ENCODE data around the gene TAMM41.
"Not testable (repeated sequence)": the region's sequence is repeated elsewhere in the genome, so short reads cannot be mapped to it uniquely, and the experiment has no call there.

The TAMM41 gene

DNA sequence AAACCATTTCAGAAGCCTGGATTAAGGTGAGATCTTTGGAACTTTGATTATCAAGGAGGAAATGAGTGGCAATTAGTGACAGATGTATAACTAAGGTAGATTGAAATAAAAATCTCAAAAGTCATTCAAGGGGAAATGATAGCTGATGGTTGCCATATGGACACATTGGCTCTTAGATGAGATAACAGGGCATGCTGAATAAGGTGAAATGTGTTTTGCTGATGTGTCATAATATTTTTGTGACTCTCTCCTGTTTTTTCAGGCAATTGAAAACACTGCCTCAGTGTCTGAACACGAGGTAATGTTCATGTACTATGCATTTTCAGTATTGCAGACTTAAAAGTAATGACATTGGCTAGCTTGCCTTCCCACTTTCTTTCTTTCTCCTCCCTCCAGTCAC is 13.5 kb upstream of the TAMM41 start:
- not testable (repeated sequence) for H3K27me3 ChIP-seq (replicated peaks; ENCODE audit: insufficient read depth, low read length); H3K79me2 ChIP-seq (ENCODE audit: low read length); DNase-seq

DNA sequence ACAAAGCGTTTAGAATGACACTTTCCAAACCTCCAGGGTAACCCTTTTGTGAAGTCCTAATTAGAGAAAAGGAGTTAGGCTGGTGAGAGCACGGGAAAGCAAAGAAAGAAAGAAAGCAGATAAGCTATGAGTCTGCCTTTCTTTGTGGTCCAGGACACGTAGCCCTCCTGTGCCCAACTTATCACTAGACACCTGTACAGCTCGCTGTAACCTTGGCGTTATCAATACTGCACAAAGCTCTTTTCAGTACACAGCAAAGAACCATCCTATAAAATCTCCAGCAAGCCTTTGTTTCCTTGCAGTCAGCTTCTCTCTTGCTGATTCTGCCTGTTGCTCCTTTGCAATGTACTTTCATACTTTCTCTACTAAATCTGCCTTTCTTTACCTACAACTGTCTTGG is 6.8 kb upstream of the TAMM41 start:
- H4K20me1 ChIP-seq (ENCODE audit: insufficient read depth, low read length), result no peaks in the 10 kb centered on the region
- H3K9ac ChIP-seq (ENCODE audit: low read length), result no peak overlapping the region
- no peak overlapping the region for H3K4me2 ChIP-seq (ENCODE audit: low read depth, low read length)
- H3K27ac ChIP-seq (ENCODE audit: low read length), result no peak overlapping the region
- no peaks in the 10 kb centered on the region for H3K36me3 ChIP-seq (replicated peaks; ENCODE audit: insufficient read depth, low read length)
- no peaks in the 10 kb centered on the region for H3K79me2 ChIP-seq (ENCODE audit: low read length)
- no peak overlapping the region for H3K4me3 ChIP-seq (ENCODE audit: low read length)
- H3F3A ChIP-seq (ENCODE audit: insufficient read depth, low read length), result no peaks in the 10 kb centered on the region
- no peaks in the 10 kb centered on the region for H3K27me3 ChIP-seq (replicated peaks; ENCODE audit: insufficient read depth, low read length)
- TF ChIP-seq EZH2 (optimal IDR thresholded peaks at IDR 0.05; ENCODE audit: low read depth, low read length), result no peak
- TF ChIP-seq, protein P1, sequence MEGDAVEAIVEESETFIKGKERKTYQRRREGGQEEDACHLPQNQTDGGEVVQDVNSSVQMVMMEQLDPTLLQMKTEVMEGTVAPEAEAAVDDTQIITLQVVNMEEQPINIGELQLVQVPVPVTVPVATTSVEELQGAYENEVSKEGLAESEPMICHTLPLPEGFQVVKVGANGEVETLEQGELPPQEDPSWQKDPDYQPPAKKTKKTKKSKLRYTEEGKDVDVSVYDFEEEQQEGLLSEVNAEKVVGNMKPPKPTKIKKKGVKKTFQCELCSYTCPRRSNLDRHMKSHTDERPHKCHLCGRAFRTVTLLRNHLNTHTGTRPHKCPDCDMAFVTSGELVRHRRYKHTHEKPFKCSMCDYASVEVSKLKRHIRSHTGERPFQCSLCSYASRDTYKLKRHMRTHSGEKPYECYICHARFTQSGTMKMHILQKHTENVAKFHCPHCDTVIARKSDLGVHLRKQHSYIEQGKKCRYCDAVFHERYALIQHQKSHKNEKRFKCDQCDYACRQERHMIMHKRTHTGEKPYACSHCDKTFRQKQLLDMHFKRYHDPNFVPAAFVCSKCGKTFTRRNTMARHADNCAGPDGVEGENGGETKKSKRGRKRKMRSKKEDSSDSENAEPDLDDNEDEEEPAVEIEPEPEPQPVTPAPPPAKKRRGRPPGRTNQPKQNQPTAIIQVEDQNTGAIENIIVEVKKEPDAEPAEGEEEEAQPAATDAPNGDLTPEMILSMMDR (IDR thresholded peaks at IDR 0.05; ENCODE audit: low read length), result no peak
- TF ChIP-seq EZH2phosphoT487 (IDR thresholded peaks at IDR 0.05; ENCODE audit: low read length), result no peak
- no peaks in the 10 kb centered on the region for H3K4me1 ChIP-seq (ENCODE audit: low read length)
- no peaks in the 10 kb centered on the region for H3K9me2 ChIP-seq (replicated peaks; ENCODE audit: insufficient read depth, low read length)
- H3K9me3 ChIP-seq (replicated peaks; ENCODE audit: insufficient read depth, low read length), result no peaks in the 10 kb centered on the region
- H2AFZ ChIP-seq (ENCODE audit: low read length), result no peak overlapping the region
- DNase-seq, result no peak

More for the DNA sequence above, 13.5 kb upstream of the TAMM41 start:
- H3K27ac ChIP-seq (ENCODE audit: low read length); H3K9me2 ChIP-seq (replicated peaks; ENCODE audit: insufficient read depth, low read length); H4K20me1 ChIP-seq (ENCODE audit: insufficient read depth, low read length); H3K9ac ChIP-seq (ENCODE audit: low read length); H3K4me3 ChIP-seq (ENCODE audit: low read length); H3F3A ChIP-seq (ENCODE audit: insufficient read depth, low read length); H3K36me3 ChIP-seq (replicated peaks; ENCODE audit: insufficient read depth, low read length); H2AFZ ChIP-seq (ENCODE audit: low read length); H3K9me3 ChIP-seq (replicated peaks; ENCODE audit: insufficient read depth, low read length); H3K4me1 ChIP-seq (ENCODE audit: low read length); H3K4me2 ChIP-seq (ENCODE audit: low read depth, low read length): not testable (repeated sequence)

DNA sequence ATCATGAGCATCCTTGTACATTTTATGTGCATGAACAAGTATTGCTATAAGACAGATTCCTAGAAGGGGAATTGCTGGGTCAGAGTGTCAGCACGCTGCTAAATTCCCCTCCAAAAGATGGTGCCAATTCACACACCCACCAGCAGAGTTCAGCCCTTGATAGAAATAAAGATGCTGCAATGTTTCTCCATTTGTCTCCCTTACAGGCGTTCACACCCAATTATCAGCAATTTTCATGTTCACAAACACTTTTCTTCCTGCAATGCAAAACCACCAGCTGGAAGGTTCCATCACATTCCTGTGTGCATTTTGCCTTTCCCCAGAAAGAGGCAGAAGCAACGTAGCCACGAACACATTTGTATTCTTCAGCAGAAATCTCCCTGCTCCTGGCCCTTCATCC is 3.3 kb upstream of the TAMM41 start:
- TF ChIP-seq, protein P1 (IDR thresholded peaks at IDR 0.05; ENCODE audit: low read length), result no peak
- no peak for TF ChIP-seq EZH2 (optimal IDR thresholded peaks at IDR 0.05; ENCODE audit: low read depth, low read length)
- TF ChIP-seq EZH2phosphoT487 (IDR thresholded peaks at IDR 0.05; ENCODE audit: low read length), result no peak
- H3K4me1 ChIP-seq (ENCODE audit: low read length), result no peaks in the 10 kb centered on the region
- H2AFZ ChIP-seq (ENCODE audit: low read length), result no peak overlapping the region; the same call in 1 of the 2 replicates
- H3K79me2 ChIP-seq (ENCODE audit: low read length), result peaks cover 17% of the 10 kb centered on the region
- no peaks in the 10 kb centered on the region for H3K27me3 ChIP-seq (replicated peaks; ENCODE audit: insufficient read depth, low read length)
- H3F3A ChIP-seq (ENCODE audit: insufficient read depth, low read length), result no peaks in the 10 kb centered on the region
- H3K9me3 ChIP-seq (replicated peaks; ENCODE audit: insufficient read depth, low read length), result no peaks in the 10 kb centered on the region
- DNase-seq, result no peak
- no peaks in the 10 kb centered on the region for H4K20me1 ChIP-seq (ENCODE audit: insufficient read depth, low read length)
- H3K27ac ChIP-seq (ENCODE audit: low read length), result no peak overlapping the region
- no peak overlapping the region for H3K9ac ChIP-seq (ENCODE audit: low read length)
- H3K9me2 ChIP-seq (replicated peaks; ENCODE audit: insufficient read depth, low read length), result no peaks in the 10 kb centered on the region
- H3K36me3 ChIP-seq (replicated peaks; ENCODE audit: insufficient read depth, low read length), result no peaks in the 10 kb centered on the region
- no peak overlapping the region for H3K4me2 ChIP-seq (ENCODE audit: low read depth, low read length)
- H3K4me3 ChIP-seq (ENCODE audit: low read length), result no peak overlapping the region

DNA sequence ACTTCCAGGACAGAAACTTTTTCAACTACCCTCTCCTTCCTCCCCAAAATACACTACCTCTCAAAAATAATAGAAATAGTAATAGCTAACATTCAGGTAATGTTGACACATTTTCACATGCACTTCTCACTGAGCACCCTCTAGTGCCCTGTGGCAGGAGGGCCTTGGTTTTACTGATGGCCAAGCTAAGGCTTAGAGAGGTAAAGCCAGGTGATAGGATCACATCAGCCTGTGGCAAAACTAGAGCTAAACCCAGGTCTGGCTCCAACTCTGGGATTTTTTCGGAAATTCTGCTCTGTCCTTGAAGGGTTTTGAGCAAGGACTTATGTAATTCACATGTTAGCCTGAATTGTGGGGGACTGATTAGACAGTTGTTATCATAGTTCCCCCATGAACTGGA is 922 bp upstream of the TAMM41 start:
- peak; percentile 21 for DNase-seq
- 0 out of 2 replicates have a peak overlapping the region, but pooled peaks have one; percentile 26 for H2AFZ ChIP-seq (ENCODE audit: low read length)
- H3K27ac ChIP-seq (ENCODE audit: low read length), result no peak overlapping the region
- peak overlapping the region; percentile 61; the same call in 1 of the 2 replicates for H3K4me2 ChIP-seq (ENCODE audit: low read depth, low read length)
- H3K27me3 ChIP-seq (replicated peaks; ENCODE audit: insufficient read depth, low read length), result no peaks in the 10 kb centered on the region
- no peak overlapping the region for H3K9ac ChIP-seq (ENCODE audit: low read length)
- H3K9me2 ChIP-seq (replicated peaks; ENCODE audit: insufficient read depth, low read length), result no peaks in the 10 kb centered on the region
- no peaks in the 10 kb centered on the region for H4K20me1 ChIP-seq (ENCODE audit: insufficient read depth, low read length)
- H3K4me1 ChIP-seq (ENCODE audit: low read length), result no peaks in the 10 kb centered on the region
- TF ChIP-seq, protein P1 (IDR thresholded peaks at IDR 0.05; ENCODE audit: low read length), result no peak
- TF ChIP-seq EZH2 (optimal IDR thresholded peaks at IDR 0.05; ENCODE audit: low read depth, low read length) (no peak), EZH2phosphoT487 (IDR thresholded peaks at IDR 0.05; ENCODE audit: low read length) (no peak)
- no peaks in the 10 kb centered on the region for H3K9me3 ChIP-seq (replicated peaks; ENCODE audit: insufficient read depth, low read length)
- peaks cover 23% of the 10 kb centered on the region for H3K79me2 ChIP-seq (ENCODE audit: low read length)
- H3K36me3 ChIP-seq (replicated peaks; ENCODE audit: insufficient read depth, low read length), result no peaks in the 10 kb centered on the region; the same call in 1 of the 2 replicates
- H3F3A ChIP-seq (ENCODE audit: insufficient read depth, low read length), result no peaks in the 10 kb centered on the region
- H3K4me3 ChIP-seq (ENCODE audit: low read length), result no peak overlapping the region

Data from MM.1S (cell line).